Stimulated activated CD4-positive, alpha-beta T cell treated with anti-CD3 and anti-CD28 coated beads, TNF-alpha, amount 100 ng/mL, for 48 hours (primary cell): ENCODE measurements around the gene APC2.
A peak's percentile ranks its signal among the peaks of the same experiment; 100 is the strongest.
"Not testable (repeated sequence)": the region's sequence is repeated elsewhere in the genome, so short reads cannot be mapped to it uniquely, and the experiment has no call there.

Source experiments
- DNase-seq, 3 donors: peaks; one replicate each; pipeline ENCODE4 v3.0.0-alpha.2; 2020; ENCODE audit warnings: low read depth in 3 of 3

Gene APC2

GRCh38 chr19:1428738-1429391 lies 21.1 kb upstream of the APC2 start:
- no peak for DNase-seq

GRCh38 chr19:1429750-1430149 lies 20.2 kb upstream of the APC2 start:
- no peak for DNase-seq

- DNase-seq, result no peak
Observed at GRCh38 chr19:1430246-1430645, 19.7 kb upstream of the APC2 start.

GRCh38 chr19:1431759-1432506 lies 18.0 kb upstream of the APC2 start:
- no peak for DNase-seq

- DNase-seq, result no peak
Observed at GRCh38 chr19:1432507-1432887, 17.4 kb upstream of the APC2 start.

GRCh38 chr19:1433119-1434039 lies 16.5 kb upstream of the APC2 start:
- no peak for DNase-seq

GRCh38 chr19:1434040-1434366 lies 15.9 kb upstream of the APC2 start:
- DNase-seq, result no peak

- DNase-seq, result no peak
Observed at GRCh38 chr19:1434577-1435060, 15.3 kb upstream of the APC2 start.

GRCh38 chr19:1435378-1435989 lies 14.4 kb upstream of the APC2 start:
- DNase-seq, result no peak

GRCh38 chr19:1437609-1438008 lies 12.3 kb upstream of the APC2 start:
- no peak for DNase-seq

- DNase-seq, result peak; percentile 92 to 93 (median 92)
Observed at GRCh38 chr19:1438035-1438932, 11.6 kb upstream of the APC2 start, which contains the start of gene RPS15. Gene RPS15 (plus strand): TSS chr19:1438396. CDS start chr19:1438426, 30 bp downstream.

GRCh38 chr19:1438933-1439354 lies 11.0 kb upstream of the APC2 start:
- DNase-seq, result no peak

- DNase-seq, result not testable (repeated sequence)
Observed at GRCh38 chr19:1439525-1440417, 10.2 kb upstream of the APC2 start.

GRCh38 chr19:1440418-1440801 lies 9.5 kb upstream of the APC2 start:
- DNase-seq, result no peak

- no peak for DNase-seq
Observed at GRCh38 chr19:1441022-1441426, 8.9 kb upstream of the APC2 start.

GRCh38 chr19:1441677-1442438 lies 8.1 kb upstream of the APC2 start:
- no peak for DNase-seq

GRCh38 chr19:1445185-1445931 lies 4.6 kb upstream of the APC2 start:
- peak; percentile 48 to 77 (median 60) for DNase-seq
